Caco-2 (cell line): ENCODE measurements around the gene IFT20. TPM values are rescaled to one million over a fixed set of nuclear protein-coding genes. Genes with fewer than 3 reads are reported as not detected.
A peak's percentile ranks its signal among the peaks of the same experiment; 100 is the strongest.

Experiments
- BruUV-seq: library from RNA; stranded (reverse); fragments of 400-500 nt; replicated peaks from 2 replicates; lab custom pipeline; 2021; lab: Mats Ljungman, UMichigan
- CTCF ChIA-PET: fragments of 300-600 bp; sonication (Branson Sonifier 250); formaldehyde crosslinking; loops from one replicate; lab custom pipeline; 2022; ENCODE audit warnings: antibody characterized with exemption; lab: Charles Lee
- POLR2A ChIA-PET: fragments of 300-600 bp; sonication (Branson Sonifier 250); formaldehyde crosslinking; loops from one replicate; lab custom pipeline; 2022; ENCODE audit warnings: antibody characterized with exemption; lab: Charles Lee
- DNase-seq, 2 experiments: peaks; one replicate each; pipeline versions ENCODE4 v3.0.0 to v3.0.0-alpha.2; 2020 to 2022
- H3K27me3 ChIP-seq: replicated peaks from 2 replicates; pipeline ENCODE4 v1.6.0; 2011; ENCODE audit warnings: low read length; ENCODE audit not compliant: control insufficient read depth, insufficient read depth
- H3K36me3 ChIP-seq: 2 replicates; pipeline ENCODE4 v1.5.1; 2011; ENCODE audit warnings: low read length; ENCODE audit not compliant: control insufficient read depth, insufficient read depth
- H3K4me1 ChIP-seq: fragments of 250-450 bp; sonication (Bioruptor Pico); 2 replicates; pipeline ENCODE4 v1.5.1; 2020; ENCODE audit warnings: mild to moderate bottlenecking
- H3K4me3 ChIP-seq: 2 replicates; pipeline ENCODE4 v1.5.1; 2011; ENCODE audit warnings: low read depth, mild to moderate bottlenecking, control low read depth, low read length
- H3K9me3 ChIP-seq: fragments of 250-450 bp; sonication (Bioruptor Pico); 2 replicates; pipeline ENCODE4 v1.5.1; 2020; ENCODE audit warnings: mild to moderate bottlenecking, moderate library complexity
- H3K27ac Mint-ChIP-seq: one replicate; pipeline ENCODE4 v1.8.0; 2022; ENCODE audit warnings: mixed read lengths; ENCODE audit not compliant: unreplicated experiment
- H3K27me3 Mint-ChIP-seq: one replicate; pipeline ENCODE4 v1.8.0; 2022; ENCODE audit warnings: mixed read lengths; ENCODE audit not compliant: insufficient read depth, unreplicated experiment
- H3K36me3 Mint-ChIP-seq: one replicate; pipeline ENCODE4 v1.8.0; 2022; ENCODE audit warnings: mild to moderate bottlenecking, mixed read lengths; ENCODE audit not compliant: insufficient read depth, unreplicated experiment
- H3K4me1 Mint-ChIP-seq: one replicate; pipeline ENCODE4 v1.8.0; 2022; ENCODE audit warnings: low read depth, mixed read lengths; ENCODE audit not compliant: unreplicated experiment
- H3K4me3 Mint-ChIP-seq: one replicate; pipeline ENCODE4 v1.8.0; 2022; ENCODE audit warnings: mild to moderate bottlenecking, moderate library complexity, mixed read lengths; ENCODE audit not compliant: unreplicated experiment
- H3K9me3 Mint-ChIP-seq: one replicate; pipeline ENCODE4 v1.8.0; 2022; ENCODE audit warnings: mixed read lengths; ENCODE audit not compliant: unreplicated experiment
- CTCF ChIP-seq, 2 experiments: fragments of 200-600 bp in 1 of 2; IDR thresholded peaks; 1 replicate in 1 of 2; 2 replicates in 1 of 2; pipeline versions ENCODE4 v1.5.1 to v1.8.0; 2011 to 2022; ENCODE audit warnings: antibody characterized with exemption in 1 of 2, control low read depth in 1 of 2, inconsistent platforms in 1 of 2, low read depth in 1 of 2, low read length in 1 of 2, mild to moderate bottlenecking in 1 of 2, moderate library complexity in 1 of 2; ENCODE audit not compliant: insufficient read depth in 1 of 2, severe bottlenecking in 1 of 2, unreplicated experiment in 1 of 2
- intact Hi-C: fragments of 100-400 bp; cut with micrococcal nuclease; formaldehyde crosslinking; loops from one replicate; pipeline ENCODE4 v1.10.0; 2022; ENCODE audit not compliant: unreplicated experiment
- microRNA-seq: library from miRNA; unstranded; fragments of <30 nt; microRNA quantifications from one replicate; pipeline ENCODE4 v1.2.0, GENCODE V29; 2022
- total RNA-seq: library from RNA; stranded (reverse); gene quantifications from 2 replicates; pipeline ENCODE4 v1.2.3, GENCODE V29; 2022

IFT20 gene
- total RNA-seq, 1 experiment from 2014 or later = 89.9 TPM

GRCh38 chr17:28280826-28281225 lies 54.4 kb downstream of the IFT20 start:
- no peak for DNase-seq
- BruUV-seq = no TSS peak
- Histone ChIP-seq H3K36me3 (no peaks in the 10 kb centered on the region), H3K27me3 (no peaks in the 10 kb centered on the region), H3K9me3 (no peaks in the 10 kb centered on the region; the same call in 1 of the 2 replicates), H3K4me1 (peaks cover 28% of the 10 kb centered on the region), H3K4me3 (no peak overlapping the region)
- POLR2A ChIA-PET = interaction anchor here (0.9 to 1.2 kb wide), 3 partner anchors 29 to 55 kb away, joined by 3 to 6 read pairs (median 3); partner anchors contain the start of genes IFT20 and TNFAIP1
- Mint-ChIP-seq H3K4me3 (no peak overlapping the region), H3K36me3 (no peaks in the 10 kb centered on the region), H3K4me1 (peaks cover 23% of the 10 kb centered on the region), H3K9me3 (no peaks in the 10 kb centered on the region), H3K27me3 (no peaks in the 10 kb centered on the region), H3K27ac (no peak overlapping the region)
- CTCF ChIA-PET = interaction anchor here (0.9 to 2.0 kb wide), 2 partner anchors 29 to 388 kb away, joined by 3 to 7 read pairs; no protein-coding TSS in a partner anchor
- no peak for TF ChIP-seq CTCF (IDR thresholded peaks at IDR 0.05; ENCODE audit: insufficient read depth in 1 of 2, low read depth in 1 of 2, low read length in 1 of 2, severe bottlenecking in 1 of 2, unreplicated experiment in 1 of 2)
- intact Hi-C loops = no loop called here

- Mint-ChIP-seq H3K27me3 (peaks cover 4% of the 10 kb centered on the region), H3K27ac (no peak overlapping the region), H3K9me3 (no peaks in the 10 kb centered on the region), H3K4me3 (no peak overlapping the region), H3K4me1 (peaks cover 23% of the 10 kb centered on the region), H3K36me3 (no peaks in the 10 kb centered on the region)
- H3K9me3 ChIP-seq = no peaks in the 10 kb centered on the region; the same call in 1 of the 2 replicates
- DNase-seq = no peak
- intact Hi-C loops = no loop called here
- ChIA-PET POLR2A (no interaction called here), CTCF (interaction anchor here (0.6 kb wide), 1 partner anchor 71 kb away, joined by 6 read pairs; no protein-coding TSS in a partner anchor)
- no TSS peak for BruUV-seq
- H3K27me3 ChIP-seq = no peaks in the 10 kb centered on the region
- peaks cover 28% of the 10 kb centered on the region for H3K4me1 ChIP-seq
- no peak for TF ChIP-seq CTCF (IDR thresholded peaks at IDR 0.05; ENCODE audit: insufficient read depth in 1 of 2, low read depth in 1 of 2, low read length in 1 of 2, severe bottlenecking in 1 of 2, unreplicated experiment in 1 of 2)
- H3K4me3 ChIP-seq = no peak overlapping the region
- H3K36me3 ChIP-seq = no peaks in the 10 kb centered on the region
These were observed 55.9 kb downstream of the IFT20 start for GRCh38 chr17:28279411-28279810.

Small RNA genes within 50 kb of the gene (microRNA-seq; reads per million reads assigned to microRNA genes)
- gene MIR4723 = 5.6 reads per million, percentile 36 among the genes with 10 or more reads in this experiment

Other genes with a start within 250 kb of the IFT20 start
- 313 and 342 TPM in 2 replicates for gene TMEM97, start 16.3 kb downstream of the IFT20 start, total RNA-seq
- 105 and 119 TPM in 2 replicates for gene TNFAIP1, start 289 bp upstream of the IFT20 start, total RNA-seq
- 257 and 265 TPM in 2 replicates for gene POLDIP2, start 22.1 kb upstream of the IFT20 start, total RNA-seq
- gene SEBOX, start 29.7 kb upstream of the IFT20 start, total RNA-seq = not detected in 2 replicates
- 273 and 298 TPM in 2 replicates for gene VTN, start 34.8 kb upstream of the IFT20 start, total RNA-seq
- 32.8 and 34.4 TPM in 2 replicates for gene SARM1, start 36.2 kb upstream of the IFT20 start, total RNA-seq
- 114 and 128 TPM in 2 replicates for gene SLC46A1, start 70.7 kb upstream of the IFT20 start, total RNA-seq
- 0.42 and 0.57 TPM in 2 replicates for gene SLC13A2, start 138.2 kb upstream of the IFT20 start, total RNA-seq
- gene FOXN1, start 170.9 kb upstream of the IFT20 start, total RNA-seq = 0.26 and 0.48 TPM in 2 replicates
- 40.5 and 41.3 TPM in 2 replicates for gene UNC119, start 217.2 kb upstream of the IFT20 start, total RNA-seq
- 78.2 and 99.6 TPM in 2 replicates for gene PIGS, start 236.1 kb upstream of the IFT20 start, total RNA-seq
- 16.3 and 17.7 TPM in 2 replicates for gene ALDOC, start 241.4 kb upstream of the IFT20 start, total RNA-seq